Occipital lobe (tissue), 2 donors: ENCODE measurements around the gene INAVA. TPM values are rescaled to one million over a fixed set of nuclear protein-coding genes. Genes with fewer than 3 reads are reported as not detected.

Experiments used
- DNase-seq: peaks from one replicate; lab custom pipeline; 2025; lab: John Stamatoyannopoulos, UW
- total RNA-seq: library from RNA; depleted of rRNA; stranded (reverse); fragments of >200 nt; gene quantifications from one replicate; pipeline ENCODE4 v1.2.3, GENCODE V29; 2014

The INAVA gene
- 1.4 TPM for total RNA-seq

DNA sequence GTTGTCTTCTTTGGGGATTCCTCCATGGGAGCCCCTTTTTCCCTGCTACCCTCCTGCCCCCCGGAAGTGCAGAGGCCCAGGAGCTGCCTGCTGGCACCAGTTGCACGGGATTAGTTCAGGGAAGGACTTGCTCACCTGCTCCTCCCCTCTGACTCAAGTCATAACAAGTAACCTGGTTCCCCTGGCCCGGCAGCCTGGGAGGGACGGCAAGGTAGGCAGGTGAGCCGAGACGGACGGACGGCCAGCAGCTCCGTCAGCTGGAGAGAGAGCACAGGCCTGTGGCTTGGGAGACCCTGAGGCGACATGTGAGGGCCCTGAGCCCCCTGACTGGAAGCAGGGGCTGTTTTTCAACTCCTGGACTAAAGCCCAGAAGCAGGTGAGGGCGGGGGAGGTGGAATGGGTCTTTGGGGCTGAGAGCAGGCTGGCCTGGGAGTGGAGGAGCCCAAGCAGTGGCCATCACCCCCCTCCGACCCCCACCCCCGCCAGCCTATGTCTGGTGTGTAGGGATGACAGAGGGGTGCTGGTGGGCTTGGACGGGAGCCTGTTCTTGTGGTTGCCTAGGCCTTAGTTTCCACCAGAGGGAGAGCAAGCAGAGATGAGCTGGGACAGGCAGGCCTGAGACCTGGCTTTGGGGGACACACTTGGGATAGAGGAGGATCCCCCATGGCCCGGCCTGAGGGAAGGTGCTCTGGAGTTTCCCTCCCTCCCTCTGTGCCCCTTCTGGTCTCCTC, at the start of gene INAVA:
Gene INAVA (plus strand): TSS at position 189 of the 731 bp plus-strand sequence. CDS start 3,501 bp downstream, outside the sequence.
- DNase-seq = no peak

DNA sequence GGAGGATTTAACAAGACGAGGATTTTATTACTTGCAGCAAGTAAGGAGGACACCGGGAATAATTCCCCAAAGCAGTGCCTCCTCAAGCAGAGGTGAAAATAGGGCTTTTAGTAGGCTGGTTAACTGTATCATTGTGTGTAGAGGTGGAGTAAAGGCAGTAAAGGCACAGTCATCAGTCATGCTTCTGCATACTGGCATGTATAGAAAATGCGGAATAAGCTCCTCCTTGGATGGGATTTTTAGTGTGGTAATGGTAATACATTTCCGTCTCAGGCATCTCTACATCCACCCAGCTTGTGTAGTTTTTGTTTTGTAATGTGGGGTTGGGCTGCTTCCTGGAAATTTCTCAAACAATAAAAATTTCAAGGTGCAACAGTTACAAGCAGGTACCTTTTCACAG, 49.3 kb upstream of the INAVA start:
- no peak for DNase-seq

DNA sequence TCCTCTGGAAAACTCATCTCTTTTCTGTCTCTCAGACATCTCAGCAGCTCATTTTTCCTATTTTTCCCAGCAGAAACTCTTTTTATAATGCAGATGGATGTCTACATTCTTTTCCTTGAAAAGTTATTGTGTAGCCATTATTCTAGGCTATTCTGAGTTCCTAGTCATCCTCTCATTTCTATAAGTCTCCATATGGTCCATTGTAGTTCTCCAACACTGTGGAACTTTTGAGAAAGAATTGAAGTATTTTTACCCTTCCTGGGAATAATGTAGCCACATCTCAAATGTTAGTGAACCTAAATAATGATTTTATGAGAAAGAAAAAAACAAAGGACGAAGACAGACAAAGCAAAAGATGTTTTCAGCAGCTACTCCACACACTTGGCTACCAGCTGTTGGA, 48.3 kb upstream of the INAVA start:
- no peak for DNase-seq

DNA sequence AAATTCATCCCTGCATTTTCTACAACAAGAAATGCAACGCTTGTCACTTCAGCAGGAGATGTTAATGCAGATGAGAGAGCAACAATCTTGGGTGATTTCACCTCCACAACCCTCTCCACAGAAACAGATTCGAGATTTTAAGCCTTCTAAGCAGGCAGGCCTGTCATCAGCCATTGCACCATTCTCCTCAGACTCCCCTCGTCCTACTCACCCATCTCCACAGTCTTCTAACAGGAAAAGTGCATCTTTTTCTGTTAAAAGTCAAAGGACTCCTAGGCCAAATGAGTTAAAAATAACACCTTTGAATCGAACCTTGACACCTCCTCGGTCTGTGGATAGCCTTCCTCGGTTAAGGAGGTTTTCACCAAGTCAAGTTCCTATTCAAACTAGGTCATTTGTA, 45.3 kb upstream of the INAVA start:
- no peak for DNase-seq

DNA sequence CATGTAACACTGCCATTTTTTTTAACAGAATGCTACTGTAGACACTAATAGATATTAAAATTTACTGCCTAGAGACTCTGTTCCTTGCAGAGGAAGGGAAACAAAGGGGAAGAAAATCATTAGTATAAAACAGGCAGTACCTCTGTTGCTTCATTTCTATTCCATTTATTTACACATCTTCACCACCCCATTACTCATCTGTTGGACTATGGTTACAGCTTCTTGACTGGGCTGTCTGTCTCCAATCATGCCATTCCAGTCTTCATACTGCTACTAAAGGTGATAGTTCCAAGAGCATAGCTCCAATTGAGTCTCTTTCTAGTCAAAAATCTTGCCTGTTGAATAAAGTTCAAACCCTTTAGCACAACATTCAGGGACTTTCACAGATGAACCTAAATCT, 44.1 kb upstream of the INAVA start:
- DNase-seq = no peak

GRCh38 chr1:200856716-200857357, 37.9 kb upstream of the INAVA start:
- no peak for DNase-seq

DNA sequence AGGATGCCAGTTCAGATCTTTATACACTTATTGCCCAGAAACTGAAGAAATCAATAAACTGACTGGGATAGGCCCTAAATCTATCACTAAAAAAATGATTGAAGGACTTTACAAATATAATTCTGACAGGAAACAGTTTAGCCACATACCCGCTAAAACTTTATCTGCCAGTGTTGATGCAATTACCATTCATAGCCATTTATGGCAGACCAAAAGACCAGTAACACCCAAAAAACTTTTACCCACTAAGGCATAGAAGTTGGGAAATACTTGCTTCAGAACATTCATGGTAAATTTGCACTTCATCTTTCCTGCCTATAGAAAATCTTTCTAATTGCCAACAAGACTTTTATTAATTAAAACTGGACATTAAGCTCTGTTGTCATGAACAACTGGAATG, 36.9 kb upstream of the INAVA start:
- DNase-seq = no peak

DNA sequence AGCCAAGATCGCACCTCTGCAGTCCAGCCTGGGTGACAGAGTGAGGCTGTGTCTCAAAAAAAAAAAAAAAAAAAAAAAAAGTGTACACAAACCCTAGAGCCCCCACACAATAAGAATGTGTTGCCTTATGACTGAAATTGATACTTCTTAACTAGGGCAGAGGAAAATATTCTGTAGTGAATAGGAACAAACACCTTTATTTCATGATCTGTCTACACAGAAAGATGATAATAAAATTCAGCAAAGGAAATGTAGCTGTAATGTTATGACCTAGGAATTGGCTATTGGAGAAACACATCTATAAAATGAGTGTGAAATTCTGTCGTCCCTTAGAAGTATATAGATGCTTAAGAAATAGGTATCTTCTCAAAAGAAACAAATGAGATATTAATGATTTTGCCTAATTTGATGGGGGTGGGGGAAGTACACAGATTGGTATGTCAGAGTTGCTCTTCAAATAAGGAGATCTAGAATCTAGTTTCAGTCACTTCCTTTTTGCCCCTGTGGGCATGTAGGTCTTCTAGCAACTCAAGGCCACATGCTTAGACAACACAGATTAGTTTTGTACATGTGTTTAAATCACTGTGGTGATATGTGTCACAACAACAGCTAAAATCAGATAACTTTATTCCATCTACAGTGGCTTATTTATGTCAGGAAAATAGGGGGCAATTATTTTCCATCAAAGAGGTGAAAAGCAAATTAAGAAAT, 32.6 kb upstream of the INAVA start:
- no peak for DNase-seq

DNA sequence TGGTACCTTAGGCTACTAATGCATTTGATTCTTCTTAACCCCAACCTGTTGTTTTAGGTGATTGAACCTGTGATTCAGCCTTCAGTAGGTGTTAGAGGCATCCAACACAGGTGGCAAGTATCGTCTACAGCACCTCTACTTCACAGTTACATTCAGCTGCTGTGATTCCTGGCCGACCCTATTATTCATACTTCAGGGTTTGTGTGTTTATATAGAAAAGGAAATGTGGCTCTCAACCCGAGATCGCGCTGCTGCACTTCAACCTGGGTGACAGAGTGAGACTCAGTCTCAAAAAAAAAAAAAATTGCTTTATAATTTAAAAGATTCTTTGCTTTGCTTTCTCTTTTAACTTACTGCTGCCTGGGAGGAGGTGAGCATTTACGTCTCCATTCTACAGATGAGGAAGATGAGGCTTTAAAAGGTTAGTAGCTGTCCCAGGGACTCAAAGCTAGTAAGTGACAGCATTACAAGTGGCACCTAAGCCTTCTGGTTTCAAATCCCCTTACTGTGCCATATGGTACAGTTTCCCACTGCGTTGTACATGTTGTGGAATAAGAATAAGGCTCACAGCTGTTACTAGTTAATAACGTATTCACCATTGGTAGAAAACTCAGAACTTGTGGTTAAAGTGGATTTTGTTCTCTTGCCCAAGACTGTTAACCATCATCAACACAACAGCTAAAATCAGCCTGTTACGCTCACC, 31.8 kb upstream of the INAVA start:
- DNase-seq = no peak

- DNase-seq = no peak
These were observed 28.6 kb upstream of the INAVA start for GRCh38 chr1:200866116-200866515.

DNA sequence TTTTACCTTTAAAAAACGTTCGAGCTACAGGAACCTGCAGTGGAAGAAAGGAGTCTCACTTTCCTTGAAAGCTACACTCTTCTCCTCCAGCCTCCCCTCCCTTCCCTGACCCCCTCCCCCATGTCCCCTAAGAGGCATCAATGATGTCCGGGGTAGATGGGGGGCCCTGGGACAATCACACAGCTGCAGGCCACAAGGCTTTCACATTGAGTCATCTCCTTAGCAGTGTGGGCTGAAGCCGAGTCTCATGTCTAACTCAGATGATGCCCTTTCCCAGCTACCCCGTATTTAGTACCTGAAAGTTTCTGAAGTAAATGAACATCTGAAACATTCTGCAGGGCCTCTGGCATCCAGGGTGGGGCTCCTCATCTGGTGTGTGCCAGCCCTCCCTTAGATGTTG, 28.2 kb upstream of the INAVA start:
- no peak for DNase-seq

- no peak for DNase-seq
These were observed 27.5 kb upstream of the INAVA start for GRCh38 chr1:200867018-200867811.

DNA sequence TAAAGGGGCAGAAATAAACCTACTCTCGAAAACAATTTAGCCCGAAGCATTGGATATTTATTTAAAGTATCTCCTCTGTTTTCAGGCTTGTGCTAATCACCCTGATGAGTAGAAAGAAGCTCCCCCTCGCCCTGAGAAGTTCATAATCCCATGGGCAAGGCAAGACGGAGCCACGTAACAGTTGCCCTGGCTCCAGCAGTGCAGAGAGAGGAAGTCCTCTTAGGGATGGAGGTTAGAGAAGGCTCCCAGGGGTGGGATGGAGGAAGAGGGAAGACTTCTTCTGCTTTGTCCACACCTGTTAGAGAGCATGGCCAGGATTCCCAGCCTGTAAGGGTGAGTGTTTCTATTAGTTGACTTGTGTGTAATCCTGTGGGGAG, 25.3 kb upstream of the INAVA start:
- no peak for DNase-seq

DNA sequence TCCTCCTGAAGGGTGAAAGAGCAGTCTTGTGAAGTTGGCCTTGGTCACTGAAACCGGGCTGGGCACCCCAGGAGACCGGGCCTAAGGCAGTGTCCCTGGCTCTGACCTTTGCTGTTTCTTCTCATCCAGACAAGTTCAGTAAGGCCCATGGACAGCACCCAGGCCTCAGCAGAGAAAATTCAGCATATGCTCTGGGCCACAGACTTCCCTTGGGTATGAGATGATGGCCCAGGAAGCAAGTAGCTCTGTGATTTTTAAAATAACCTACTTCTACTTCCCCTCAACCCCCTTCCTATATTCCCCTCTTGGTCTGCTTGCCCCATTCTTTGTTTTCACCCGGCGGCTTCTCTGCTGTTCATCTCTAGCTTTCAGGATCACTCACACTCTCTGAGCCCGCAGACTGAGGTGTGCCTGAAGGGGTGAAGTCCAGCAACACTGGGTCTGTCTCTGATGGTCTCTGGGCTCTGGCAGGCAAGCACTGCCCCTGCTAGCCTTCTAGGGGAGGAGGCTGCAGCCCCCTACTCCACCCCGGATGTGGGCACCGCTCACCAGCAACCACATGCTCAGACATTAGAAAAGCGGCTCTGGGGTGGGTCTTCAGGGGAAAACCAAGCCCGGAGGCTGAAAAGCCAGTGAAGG, 24.8 kb upstream of the INAVA start:
- DNase-seq = no peak

DNA sequence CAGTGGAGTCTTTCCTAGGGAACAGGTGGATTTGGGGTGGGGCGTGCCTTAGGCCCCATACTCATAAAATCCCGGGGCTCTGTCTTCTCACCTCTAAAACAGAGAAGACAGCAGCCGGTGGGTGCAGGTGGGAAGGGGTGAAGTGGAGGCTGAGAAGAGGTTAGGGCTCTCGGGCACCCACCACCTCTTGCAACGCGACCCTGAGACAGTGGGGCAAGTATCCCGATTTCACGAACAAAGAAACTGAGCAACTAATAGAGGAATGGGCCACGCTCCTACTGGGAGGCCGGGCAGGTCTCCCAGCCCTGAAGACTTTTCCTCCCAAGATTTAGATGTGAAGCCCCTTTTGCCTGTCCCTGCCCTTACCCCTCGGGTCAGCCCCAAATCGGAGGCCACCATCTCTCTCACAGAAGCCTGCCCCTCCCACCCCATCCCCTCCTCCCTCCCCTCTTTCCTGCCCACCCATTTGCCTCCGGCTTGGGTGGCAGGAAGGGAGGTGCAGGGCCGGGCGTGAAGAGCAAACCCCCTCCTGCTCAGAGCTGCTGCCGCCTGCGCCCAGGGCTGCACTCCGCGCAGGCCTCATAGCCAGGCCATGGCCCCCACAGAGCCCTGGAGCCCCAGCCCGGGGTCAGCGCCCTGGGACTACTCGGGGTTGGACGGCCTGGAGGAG, 22.1 kb upstream of the INAVA start, which contains the start of gene GPR25:
Gene GPR25 (plus strand): TSS at position 536 of the 670 bp plus-strand sequence. CDS start 57 bp downstream, at position 593.
- no peak for DNase-seq

DNA sequence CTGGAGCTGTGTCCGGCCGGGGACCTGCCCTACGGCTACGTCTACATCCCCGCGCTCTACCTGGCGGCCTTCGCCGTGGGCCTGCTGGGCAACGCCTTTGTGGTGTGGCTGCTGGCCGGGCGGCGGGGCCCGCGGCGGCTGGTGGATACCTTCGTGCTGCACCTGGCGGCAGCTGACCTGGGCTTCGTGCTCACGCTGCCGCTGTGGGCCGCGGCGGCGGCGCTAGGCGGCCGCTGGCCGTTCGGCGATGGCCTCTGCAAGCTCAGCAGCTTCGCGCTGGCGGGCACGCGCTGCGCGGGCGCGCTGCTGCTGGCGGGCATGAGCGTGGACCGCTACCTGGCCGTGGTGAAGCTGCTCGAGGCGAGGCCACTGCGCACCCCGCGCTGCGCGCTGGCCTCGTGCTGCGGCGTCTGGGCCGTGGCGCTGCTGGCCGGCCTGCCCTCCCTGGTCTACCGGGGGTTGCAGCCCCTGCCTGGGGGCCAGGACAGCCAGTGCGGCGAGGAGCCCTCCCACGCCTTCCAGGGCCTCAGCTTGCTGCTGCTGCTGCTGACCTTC, 21.5 kb upstream of the INAVA start:
- DNase-seq = no peak

- no peak for DNase-seq
These were observed 20.9 kb upstream of the INAVA start for GRCh38 chr1:200873671-200874397.

GRCh38 chr1:200874694-200875093, 20.0 kb upstream of the INAVA start:
- no peak for DNase-seq

- DNase-seq = no peak
These were observed 19.3 kb upstream of the INAVA start for GRCh38 chr1:200875416-200875815.
